SK-N-SH (cell line): ENCODE measurements around the gene PLCL2. TPM values are rescaled to one million over a fixed set of nuclear protein-coding genes. Genes with fewer than 3 reads are reported as not detected.

Experiments used
- CTCF ChIA-PET: fragments of 300-600, 350-600 bp; formaldehyde crosslinking; extraction: SDS; loops from one replicate; lab custom pipeline; 2021; lab: Yijun Ruan, JAX
- POLR2A ChIA-PET: fragments of 350-600 bp; sonication (Branson Sonifier 250); formaldehyde crosslinking; extraction: SDS; loops from one replicate; lab custom pipeline; 2020; ENCODE audit warnings: antibody characterized with exemption, inconsistent platforms; lab: Yijun Ruan, JAX
- DNase-seq: peaks from one replicate; pipeline ENCODE4 v3.0.0; 2012
- H2AFZ ChIP-seq: fragments of 200-600 bp; sonication (generic); 2 replicates; pipeline ENCODE4 v1.8.1; 2016; ENCODE audit warnings: antibody characterized with exemption, mild to moderate bottlenecking, low read depth
- H3F3A ChIP-seq: fragments of 200-600 bp; sonication (generic); replicated peaks from 2 replicates; pipeline ENCODE3; 2016; ENCODE audit warnings: antibody characterized with exemption, mild to moderate bottlenecking; ENCODE audit not compliant: insufficient read depth
- H3K27ac ChIP-seq, 2 experiments: fragments of 200-500 bp in 1 of 2; fragments of 200-600 bp in 1 of 2; sonication (Bioruptor generic) in 1 of 2; sonication (generic), shearing (Covaris generic) in 1 of 2; 2 replicates each; pipeline versions ENCODE4 v1.5.1 to v1.6.1; 2014 to 2016; ENCODE audit warnings: low read depth in 2 of 2, inconsistent platforms in 1 of 2, low read length in 1 of 2, mild to moderate bottlenecking in 1 of 2, mixed read lengths in 1 of 2
- H3K27me3 ChIP-seq: fragments of 200-600 bp; sonication (generic), shearing (Covaris generic); 2 replicates; pipeline ENCODE4 v1.6.1; 2016; ENCODE audit warnings: mixed run types; ENCODE audit not compliant: insufficient read depth
- H3K36me3 ChIP-seq, 2 experiments: fragments of 200-500 bp in 1 of 2; fragments of 200-600 bp in 1 of 2; sonication (Bioruptor generic) in 1 of 2; sonication (generic) in 1 of 2; replicated peaks in 1 of 2; 2 replicates each; pipeline versions ENCODE3 to v1.5.1; 2014 to 2016; ENCODE audit warnings: low read length in 1 of 2, mild to moderate bottlenecking in 1 of 2; ENCODE audit not compliant: insufficient read depth in 2 of 2, control insufficient read depth in 1 of 2
- H3K4me1 ChIP-seq, 2 experiments: fragments of 200-500 bp in 1 of 2; fragments of 200-600 bp in 1 of 2; sonication (Bioruptor generic) in 1 of 2; sonication (generic), shearing (Covaris generic) in 1 of 2; 2 replicates each; pipeline versions ENCODE4 v1.5.1 to v1.6.1; 2014 to 2016; ENCODE audit warnings: low read depth in 1 of 2, low read length in 1 of 2, mixed run types in 1 of 2; ENCODE audit not compliant: insufficient read depth in 2 of 2, control insufficient read depth in 1 of 2
- H3K4me2 ChIP-seq: fragments of 200-600 bp; sonication (generic), shearing (Covaris generic); 2 replicates; pipeline ENCODE4 v1.6.1; 2017; ENCODE audit warnings: mixed run types
- H3K4me3 ChIP-seq, 2 experiments: fragments of 200-500 bp in 1 of 2; fragments of 200-600 bp in 1 of 2; sonication (Bioruptor generic) in 1 of 2; sonication (generic), shearing (Covaris generic) in 1 of 2; 2 replicates each; pipeline versions ENCODE4 v1.5.1 to v1.8.1; 2014 to 2016; ENCODE audit warnings: low read depth in 2 of 2, inconsistent platforms in 1 of 2, low read length in 1 of 2, mild to moderate bottlenecking in 1 of 2, mixed read lengths in 1 of 2, moderate library complexity in 1 of 2
- H3K79me2 ChIP-seq: fragments of 200-600 bp; sonication (generic); 2 replicates; pipeline ENCODE4 v1.8.1; 2017; ENCODE audit warnings: mild to moderate bottlenecking; ENCODE audit not compliant: insufficient read depth
- H3K9ac ChIP-seq: fragments of 200-600 bp; sonication (generic); 2 replicates; pipeline ENCODE4 v1.6.1; 2017; ENCODE audit warnings: mixed run types
- H3K9me2 ChIP-seq: fragments of 200-600 bp; sonication (generic); 2 replicates; pipeline ENCODE4 v1.6.1; 2017; ENCODE audit warnings: mixed run types
- H3K9me3 ChIP-seq: fragments of 200-600 bp; sonication (generic); 2 replicates; pipeline ENCODE4 v1.6.1; 2017; ENCODE audit warnings: mixed run types, mild to moderate bottlenecking, moderate library complexity
- H4K20me1 ChIP-seq: fragments of 200-600 bp; sonication (generic); 2 replicates; pipeline ENCODE4 v1.6.1; 2017; ENCODE audit warnings: mild to moderate bottlenecking, mixed run types; ENCODE audit not compliant: insufficient read depth
- ELF1 ChIP-seq: IDR thresholded peaks from 2 replicates; pipeline ENCODE4 v1.4.0; 2012
- EP300 ChIP-seq, 2 experiments: IDR thresholded peaks; 2 replicates each; pipeline versions ENCODE4 v1.4.0 to v1.6.1; 2012; ENCODE audit warnings: borderline replicate concordance in 1 of 2, low read depth in 1 of 2, low read length in 1 of 2
- FOXJ3 ChIP-seq: sonication (generic); formaldehyde crosslinking; IDR thresholded peaks from 2 replicates; pipeline ENCODE4 v1.5.1; 2020; ENCODE audit warnings: mild to moderate bottlenecking, missing genetic modification reagents
- FOXM1 ChIP-seq: IDR thresholded peaks from 2 replicates; pipeline ENCODE4 v1.4.0; 2012; ENCODE audit warnings: low read depth, mild to moderate bottlenecking
- GABPA ChIP-seq: IDR thresholded peaks from 2 replicates; pipeline ENCODE4 v1.4.0; 2012; ENCODE audit warnings: low read depth, mild to moderate bottlenecking
- GATA2 ChIP-seq: sonication (generic); formaldehyde crosslinking; IDR thresholded peaks from 2 replicates; pipeline ENCODE4 v1.5.0; 2020; ENCODE audit warnings: mild to moderate bottlenecking, missing genetic modification reagents
- JUND ChIP-seq: IDR thresholded peaks from 2 replicates; pipeline ENCODE4 v1.4.0; 2012
- MEF2A ChIP-seq: IDR thresholded peaks from 2 replicates; pipeline ENCODE4 v1.4.0; 2012; ENCODE audit warnings: low read depth, borderline replicate concordance
- MXI1 ChIP-seq: IDR thresholded peaks from 2 replicates; pipeline ENCODE4 v1.6.1; 2012; ENCODE audit warnings: mild to moderate bottlenecking, low read depth, low read length, improper control_type of control experiment
- NFIC ChIP-seq: IDR thresholded peaks from 2 replicates; pipeline ENCODE4 v1.4.0; 2012; ENCODE audit warnings: borderline replicate concordance
- POLR2AphosphoS5 ChIP-seq: IDR thresholded peaks from 2 replicates; pipeline ENCODE4 v1.6.1; 2012; ENCODE audit warnings: low read depth, low read length
- RXRA ChIP-seq: IDR thresholded peaks from 2 replicates; pipeline ENCODE4 v1.4.0; 2012; ENCODE audit warnings: low read depth, mild to moderate bottlenecking, borderline replicate concordance
- TEAD4 ChIP-seq: IDR thresholded peaks from 2 replicates; pipeline ENCODE4 v1.4.0; 2012; ENCODE audit warnings: mild to moderate bottlenecking, borderline replicate concordance; ENCODE audit not compliant: insufficient read depth
- WGBS: methylation state at CpG from one replicate; pipeline ENCODE4 v1.1.6; 2017; ENCODE audit warnings: low lambda C conversion rate; 5-methylcytosine and 5-hydroxymethylcytosine counted together
- polyA plus RNA-seq, 3 experiments: library from polyadenylated mRNA; depleted of rRNA; stranded (reverse); fragments of >200 nt; gene quantifications; 2 replicates each; pipeline ENCODE4 v1.2.3, GENCODE V29; 2012
- TF ChIP-seq, protein P1 (sequence below): fragments of 150-350 bp; IDR thresholded peaks from 2 replicates; pipeline ENCODE4 v1.6.1; 2016; ENCODE audit warnings: mild to moderate bottlenecking, low read depth, low read length
- TF ChIP-seq, protein P2 (sequence below): IDR thresholded peaks from 2 replicates; pipeline ENCODE4 v1.4.0; 2012; ENCODE audit warnings: low read depth, borderline replicate concordance

PLCL2 gene
- polyA plus RNA-seq, 1 of the 3 experiments (the other 2 are of a cell fraction), result 0.85 TPM

DNA sequence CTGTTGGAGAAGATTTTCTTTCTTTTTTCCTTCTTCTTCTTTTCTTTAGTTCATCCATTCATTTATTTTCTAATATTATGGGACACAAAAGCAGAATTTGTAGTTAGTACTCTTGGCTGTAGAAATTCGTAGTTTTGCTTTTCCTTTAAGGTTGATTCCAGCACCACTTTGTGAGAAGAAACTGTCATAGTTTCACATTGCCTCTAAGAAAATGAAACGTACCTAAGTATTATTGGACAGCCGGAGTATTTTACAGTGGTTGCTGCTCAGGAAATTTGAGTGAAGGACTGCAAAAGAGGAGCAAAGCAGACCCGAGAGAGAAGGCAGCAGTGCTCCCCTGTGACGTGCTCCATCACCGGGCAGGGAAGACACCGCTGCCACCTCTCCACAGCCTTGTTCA, 48.1 kb downstream of the PLCL2 start (continued):
- TF ChIP-seq, protein P1, sequence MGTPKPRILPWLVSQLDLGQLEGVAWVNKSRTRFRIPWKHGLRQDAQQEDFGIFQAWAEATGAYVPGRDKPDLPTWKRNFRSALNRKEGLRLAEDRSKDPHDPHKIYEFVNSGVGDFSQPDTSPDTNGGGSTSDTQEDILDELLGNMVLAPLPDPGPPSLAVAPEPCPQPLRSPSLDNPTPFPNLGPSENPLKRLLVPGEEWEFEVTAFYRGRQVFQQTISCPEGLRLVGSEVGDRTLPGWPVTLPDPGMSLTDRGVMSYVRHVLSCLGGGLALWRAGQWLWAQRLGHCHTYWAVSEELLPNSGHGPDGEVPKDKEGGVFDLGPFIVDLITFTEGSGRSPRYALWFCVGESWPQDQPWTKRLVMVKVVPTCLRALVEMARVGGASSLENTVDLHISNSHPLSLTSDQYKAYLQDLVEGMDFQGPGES, result no peak
- TF ChIP-seq JUND, result no peak
- TF ChIP-seq FOXJ3 (CRISPR knock-in tag), result no peak

- Histone ChIP-seq H3K4me2 (no peak overlapping the region), H3K79me2 (no peaks in the 10 kb centered on the region), H3K9me3 (no peaks in the 10 kb centered on the region), H2AFZ (no peak overlapping the region), H3F3A (no peaks in the 10 kb centered on the region), H3K4me3 (no peak overlapping the region), H3K4me1 (peaks cover 0 to 2% of the 10 kb centered on the region in 2 experiments; a peak in 2 of 4 replicates)
- POLR2A ChIA-PET, result no interaction called here
- TF ChIP-seq, protein P1, result no peak
- TF ChIP-seq NFIC (no peak), POLR2AphosphoS5 (no peak), GATA2 (CRISPR knock-in tag) (no peak), MEF2A (no peak), JUND (no peak), GABPA (no peak), FOXM1 (no peak), ELF1 (no peak), MXI1 (no peak), TEAD4 (no peak), RXRA (no peak), EP300 (IDR thresholded peaks at IDR 0.05; ENCODE audit: borderline replicate concordance in 1 of 2, low read depth in 1 of 2, low read length in 1 of 2) (no peak)
- TF ChIP-seq, protein P2, sequence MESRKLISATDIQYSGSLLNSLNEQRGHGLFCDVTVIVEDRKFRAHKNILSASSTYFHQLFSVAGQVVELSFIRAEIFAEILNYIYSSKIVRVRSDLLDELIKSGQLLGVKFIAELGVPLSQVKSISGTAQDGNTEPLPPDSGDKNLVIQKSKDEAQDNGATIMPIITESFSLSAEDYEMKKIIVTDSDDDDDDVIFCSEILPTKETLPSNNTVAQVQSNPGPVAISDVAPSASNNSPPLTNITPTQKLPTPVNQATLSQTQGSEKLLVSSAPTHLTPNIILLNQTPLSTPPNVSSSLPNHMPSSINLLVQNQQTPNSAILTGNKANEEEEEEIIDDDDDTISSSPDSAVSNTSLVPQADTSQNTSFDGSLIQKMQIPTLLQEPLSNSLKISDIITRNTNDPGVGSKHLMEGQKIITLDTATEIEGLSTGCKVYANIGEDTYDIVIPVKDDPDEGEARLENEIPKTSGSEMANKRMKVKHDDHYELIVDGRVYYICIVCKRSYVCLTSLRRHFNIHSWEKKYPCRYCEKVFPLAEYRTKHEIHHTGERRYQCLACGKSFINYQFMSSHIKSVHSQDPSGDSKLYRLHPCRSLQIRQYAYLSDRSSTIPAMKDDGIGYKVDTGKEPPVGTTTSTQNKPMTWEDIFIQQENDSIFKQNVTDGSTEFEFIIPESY, result no peak
- TF ChIP-seq, all 33 proteins: peak for 0
- H3K9me2 ChIP-seq, result no peaks in the 10 kb centered on the region
- H3K36me3 ChIP-seq, result no peaks in the 10 kb centered on the region
- no peak overlapping the region for H3K27ac ChIP-seq
- no peaks in the 10 kb centered on the region for H3K27me3 ChIP-seq
- H4K20me1 ChIP-seq, result no peaks in the 10 kb centered on the region
- no peak for DNase-seq
- 31% methylated on average over 1 of the region's 1 CpG for WGBS
- CTCF ChIA-PET, result no interaction called here
- no peak overlapping the region for H3K9ac ChIP-seq
Observed at GRCh38 chr3:16935781-16936180, 51.0 kb downstream of the PLCL2 start.
